K562 (cell line): ENCODE measurements around the gene TCF12. TPM values are rescaled to one million over a fixed set of nuclear protein-coding genes. Genes with fewer than 3 reads are reported as not detected.

Experiments
- CBFA2T3 ChIP-seq: fragments of 450-650 bp; IDR thresholded peaks from 2 replicates; pipeline ENCODE4 v1.6.1; 2017
- CBX2 ChIP-seq: fragments of 200-600 bp; sonication (generic); IDR thresholded peaks from one replicate; pipeline ENCODE4 v1.6.1; 2012; ENCODE audit warnings: mild to moderate bottlenecking, low read length, inconsistent platforms; ENCODE audit not compliant: insufficient read depth, poor library complexity, severe bottlenecking
- GABPB2 ChIP-seq: fragments of 250-450 bp; sonication (Bioruptor Pico); conservative IDR thresholded peaks from 2 replicates; pipeline ENCODE4 v1.5.1; 2021; ENCODE audit warnings: mild to moderate bottlenecking
- KDM1A ChIP-seq, 2 experiments: fragments of 450-650 bp; IDR thresholded peaks; 2 replicates each; pipeline ENCODE4 v1.6.1; 2016; ENCODE audit warnings: mild to moderate bottlenecking in 2 of 2
- LEF1 ChIP-seq: fragments of 450-650 bp; IDR thresholded peaks from 2 replicates; pipeline ENCODE4 v1.6.1; 2016; ENCODE audit warnings: mild to moderate bottlenecking
- NFATC3 ChIP-seq: fragments of 450-650 bp; IDR thresholded peaks from 2 replicates; pipeline ENCODE4 v1.6.1; 2017; ENCODE audit warnings: mild to moderate bottlenecking
- PHF8 ChIP-seq: fragments of 200-600 bp; sonication (generic); IDR thresholded peaks from 2 replicates; pipeline ENCODE4 v1.6.1; 2012; ENCODE audit warnings: mixed run types, mild to moderate bottlenecking, inconsistent platforms, low read length, moderate library complexity, borderline replicate concordance
- PPARD ChIP-seq: fragments of 250-450 bp; sonication (Bioruptor Pico); IDR thresholded peaks from 2 replicates; pipeline ENCODE4 v1.8.0; 2022; ENCODE audit warnings: inconsistent platforms, mild to moderate bottlenecking, moderate library complexity
- RBFOX2 ChIP-seq: fragments of 200-400 bp; formaldehyde crosslinking; IDR thresholded peaks from 2 replicates; pipeline ENCODE4 v1.6.1; 2017; ENCODE audit warnings: low read depth, mild to moderate bottlenecking, low read length, moderate library complexity
- TRIM24 ChIP-seq, 2 experiments: fragments of 450-650 bp; IDR thresholded peaks; 2 replicates each; pipeline ENCODE4 v1.6.1; 2016
- polyA plus RNA-seq, 8 experiments: library from polyadenylated mRNA; depleted of rRNA in 4 of 8; stranded (reverse) in 5 of 8; unstranded in 3 of 8; fragments of >200 nt; fragmentation: Nextera tagmentation in 2 of 8; fragmentation: Illumina TruSeq in 1 of 8; extraction: Ambion mirVana in 2 of 8; extraction: Trizol in 1 of 8; gene quantifications; 2 replicates each; pipeline versions ENCODE4 v1.2.1 to v1.2.3, GENCODE V29; 2011 to 2014; ENCODE audit warnings: inconsistent platforms in 1 of 8, missing spikeins in 1 of 8
- total RNA-seq, 7 experiments: library from RNA; depleted of rRNA in 6 of 7; stranded (reverse); fragments of >200 nt in 6 of 7; fragmentation: Illumina TruSeq in 2 of 7; extraction: Trizol in 2 of 7; gene quantifications; 2 replicates each; pipeline versions ENCODE4 v1.2.1 to v1.2.3, GENCODE V29; 2011 to 2021; ENCODE audit warnings: low replicate concordance in 1 of 7
- TF ChIP-seq, protein P1 (sequence below): fragments of 450-650 bp; IDR thresholded peaks from 2 replicates; pipeline ENCODE4 v1.6.1; 2017; ENCODE audit warnings: antibody characterized with exemption, mild to moderate bottlenecking
- TF ChIP-seq, protein P2 (sequence below): fragments of 450-650 bp; IDR thresholded peaks from 2 replicates; pipeline ENCODE4 v1.6.1; 2017; ENCODE audit warnings: mild to moderate bottlenecking, moderate library complexity
- TF ChIP-seq, protein P3 (sequence below): fragments of 250-450 bp; sonication (Bioruptor Pico); IDR thresholded peaks from 2 replicates; pipeline ENCODE4 v1.5.0; 2020; ENCODE audit warnings: mild to moderate bottlenecking, borderline replicate concordance

Gene TCF12
- total and polyA plus RNA-seq, 9 of the 15 experiments (the other 6 are each of a cell fraction or from before 2014, with no cell fraction given): 10.5 to 132 (median 52.9) TPM

GRCh38 chr15:57335293-57335715 is 416.9 kb downstream of the TCF12 start (continued):
- TF ChIP-seq, protein P1, sequence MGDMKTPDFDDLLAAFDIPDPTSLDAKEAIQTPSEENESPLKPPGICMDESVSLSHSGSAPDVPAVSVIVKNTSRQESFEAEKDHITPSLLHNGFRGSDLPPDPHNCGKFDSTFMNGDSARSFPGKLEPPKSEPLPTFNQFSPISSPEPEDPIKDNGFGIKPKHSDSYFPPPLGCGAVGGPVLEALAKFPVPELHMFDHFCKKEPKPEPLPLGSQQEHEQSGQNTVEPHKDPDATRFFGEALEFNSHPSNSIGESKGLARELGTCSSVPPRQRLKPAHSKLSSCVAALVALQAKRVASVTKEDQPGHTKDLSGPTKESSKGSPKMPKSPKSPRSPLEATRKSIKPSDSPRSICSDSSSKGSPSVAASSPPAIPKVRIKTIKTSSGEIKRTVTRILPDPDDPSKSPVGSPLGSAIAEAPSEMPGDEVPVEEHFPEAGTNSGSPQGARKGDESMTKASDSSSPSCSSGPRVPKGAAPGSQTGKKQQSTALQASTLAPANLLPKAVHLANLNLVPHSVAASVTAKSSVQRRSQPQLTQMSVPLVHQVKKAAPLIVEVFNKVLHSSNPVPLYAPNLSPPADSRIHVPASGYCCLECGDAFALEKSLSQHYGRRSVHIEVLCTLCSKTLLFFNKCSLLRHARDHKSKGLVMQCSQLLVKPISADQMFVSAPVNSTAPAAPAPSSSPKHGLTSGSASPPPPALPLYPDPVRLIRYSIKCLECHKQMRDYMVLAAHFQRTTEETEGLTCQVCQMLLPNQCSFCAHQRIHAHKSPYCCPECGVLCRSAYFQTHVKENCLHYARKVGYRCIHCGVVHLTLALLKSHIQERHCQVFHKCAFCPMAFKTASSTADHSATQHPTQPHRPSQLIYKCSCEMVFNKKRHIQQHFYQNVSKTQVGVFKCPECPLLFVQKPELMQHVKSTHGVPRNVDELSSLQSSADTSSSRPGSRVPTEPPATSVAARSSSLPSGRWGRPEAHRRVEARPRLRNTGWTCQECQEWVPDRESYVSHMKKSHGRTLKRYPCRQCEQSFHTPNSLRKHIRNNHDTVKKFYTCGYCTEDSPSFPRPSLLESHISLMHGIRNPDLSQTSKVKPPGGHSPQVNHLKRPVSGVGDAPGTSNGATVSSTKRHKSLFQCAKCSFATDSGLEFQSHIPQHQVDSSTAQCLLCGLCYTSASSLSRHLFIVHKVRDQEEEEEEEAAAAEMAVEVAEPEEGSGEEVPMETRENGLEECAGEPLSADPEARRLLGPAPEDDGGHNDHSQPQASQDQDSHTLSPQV: peak; percentile 21; the same call in 1 of the 2 replicates
- TF ChIP-seq PPARD (CRISPR knock-in tag): no peak
- TF ChIP-seq KDM1A (IDR thresholded peaks at IDR 0.05): peak; percentile 82 to 88
- TF ChIP-seq, protein P2, sequence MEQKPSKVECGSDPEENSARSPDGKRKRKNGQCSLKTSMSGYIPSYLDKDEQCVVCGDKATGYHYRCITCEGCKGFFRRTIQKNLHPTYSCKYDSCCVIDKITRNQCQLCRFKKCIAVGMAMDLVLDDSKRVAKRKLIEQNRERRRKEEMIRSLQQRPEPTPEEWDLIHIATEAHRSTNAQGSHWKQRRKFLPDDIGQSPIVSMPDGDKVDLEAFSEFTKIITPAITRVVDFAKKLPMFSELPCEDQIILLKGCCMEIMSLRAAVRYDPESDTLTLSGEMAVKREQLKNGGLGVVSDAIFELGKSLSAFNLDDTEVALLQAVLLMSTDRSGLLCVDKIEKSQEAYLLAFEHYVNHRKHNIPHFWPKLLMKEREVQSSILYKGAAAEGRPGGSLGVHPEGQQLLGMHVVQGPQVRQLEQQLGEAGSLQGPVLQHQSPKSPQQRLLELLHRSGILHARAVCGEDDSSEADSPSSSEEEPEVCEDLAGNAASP: no peak
- no peak for TF ChIP-seq PHF8
- TF ChIP-seq CBX2: no peak
- TF ChIP-seq TRIM24 (IDR thresholded peaks at IDR 0.05): 0 out of 4 replicates have a peak, but pooled peaks of 1 of the 2 experiments have one; percentile 15
- no peak for TF ChIP-seq LEF1
- TF ChIP-seq NFATC3: no peak
- TF ChIP-seq GABPB2 (CRISPR knock-in tag): no peak
- TF ChIP-seq, protein P3, sequence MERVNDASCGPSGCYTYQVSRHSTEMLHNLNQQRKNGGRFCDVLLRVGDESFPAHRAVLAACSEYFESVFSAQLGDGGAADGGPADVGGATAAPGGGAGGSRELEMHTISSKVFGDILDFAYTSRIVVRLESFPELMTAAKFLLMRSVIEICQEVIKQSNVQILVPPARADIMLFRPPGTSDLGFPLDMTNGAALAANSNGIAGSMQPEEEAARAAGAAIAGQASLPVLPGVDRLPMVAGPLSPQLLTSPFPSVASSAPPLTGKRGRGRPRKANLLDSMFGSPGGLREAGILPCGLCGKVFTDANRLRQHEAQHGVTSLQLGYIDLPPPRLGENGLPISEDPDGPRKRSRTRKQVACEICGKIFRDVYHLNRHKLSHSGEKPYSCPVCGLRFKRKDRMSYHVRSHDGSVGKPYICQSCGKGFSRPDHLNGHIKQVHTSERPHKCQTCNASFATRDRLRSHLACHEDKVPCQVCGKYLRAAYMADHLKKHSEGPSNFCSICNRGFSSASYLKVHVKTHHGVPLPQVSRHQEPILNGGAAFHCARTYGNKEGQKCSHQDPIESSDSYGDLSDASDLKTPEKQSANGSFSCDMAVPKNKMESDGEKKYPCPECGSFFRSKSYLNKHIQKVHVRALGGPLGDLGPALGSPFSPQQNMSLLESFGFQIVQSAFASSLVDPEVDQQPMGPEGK (CRISPR knock-in tag): no peak
- TF ChIP-seq CBFA2T3: peak; percentile 71
- no peak for TF ChIP-seq RBFOX2
